GM18868 (cell line): ENCODE data around the gene SYTL5.

Source experiments
- ATAC-seq: cut with Tn5 transposase; IDR thresholded peaks from one replicate; pipeline ENCODE4 v1.9.1; 2021; ENCODE audit warnings: mild to moderate bottlenecking, moderate library complexity; ENCODE audit not compliant: unreplicated experiment

SYTL5 gene

GRCh38 chrX:38087594-38087993, 81.2 kb downstream of the SYTL5 start:
- no peak for ATAC-seq

DNA sequence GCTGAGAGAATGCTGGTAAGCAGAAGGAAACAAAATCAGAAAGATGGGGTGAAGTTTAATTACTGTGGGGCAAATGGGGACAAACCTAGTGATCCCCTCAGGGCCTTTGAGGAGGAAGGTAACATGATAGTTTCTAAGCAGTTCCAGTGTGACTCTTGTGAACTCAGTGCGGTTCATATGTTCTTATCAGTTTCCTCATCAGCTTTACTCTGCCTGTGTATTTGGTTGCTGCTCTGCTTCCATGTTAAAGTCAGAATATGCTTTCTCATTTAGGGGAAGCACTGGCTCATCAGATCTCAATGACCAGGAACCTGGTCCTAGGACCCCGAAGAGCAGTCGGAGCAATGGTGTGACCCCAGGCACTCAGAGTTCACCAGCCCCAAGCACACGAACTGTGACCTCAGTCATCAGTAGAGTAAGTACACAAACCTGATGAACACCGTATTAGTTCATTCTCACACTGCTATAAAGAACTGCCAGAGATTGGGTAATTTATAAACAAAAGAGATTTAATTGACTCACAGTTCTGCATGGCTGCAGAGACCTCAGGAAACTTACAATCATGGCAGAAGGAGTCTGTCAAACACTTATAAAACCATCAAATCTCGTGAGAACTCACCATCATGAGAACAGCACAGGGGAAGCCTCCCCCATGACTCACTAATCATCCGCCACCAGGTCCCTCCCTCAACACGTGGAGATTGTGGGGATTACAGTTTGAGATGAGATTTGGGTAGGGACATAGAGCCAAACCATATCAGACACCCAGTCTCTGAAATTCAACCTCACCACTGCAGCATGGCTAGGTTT, 83.0 kb downstream of the SYTL5 start:
- no peak for ATAC-seq

DNA sequence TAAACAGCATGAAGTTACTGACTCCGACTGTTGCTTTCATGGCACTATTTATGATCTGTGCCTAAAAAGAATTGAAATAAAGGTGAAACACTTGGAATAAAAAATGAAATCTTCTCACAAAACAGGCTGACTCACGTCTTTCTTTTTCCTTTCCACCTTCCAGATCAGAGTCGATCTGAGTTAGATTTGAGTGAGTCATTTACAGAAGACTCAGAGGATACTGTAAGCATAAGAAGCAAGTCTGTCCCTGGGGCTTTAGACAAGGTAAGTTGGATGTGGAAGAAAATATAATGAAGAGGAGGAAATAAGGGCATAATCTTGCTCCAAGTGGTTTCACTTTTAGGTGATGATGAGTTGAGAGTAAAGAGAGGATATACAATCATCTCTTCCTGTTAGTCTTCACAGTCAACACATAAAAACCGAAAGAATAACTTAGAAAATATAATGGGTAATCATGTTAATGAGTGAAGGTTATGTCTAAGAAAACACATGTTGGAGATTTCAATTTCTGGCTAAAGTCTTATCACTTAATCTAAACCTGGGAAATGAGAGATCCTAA, 89.7 kb downstream of the SYTL5 start:
- no peak for ATAC-seq

DNA sequence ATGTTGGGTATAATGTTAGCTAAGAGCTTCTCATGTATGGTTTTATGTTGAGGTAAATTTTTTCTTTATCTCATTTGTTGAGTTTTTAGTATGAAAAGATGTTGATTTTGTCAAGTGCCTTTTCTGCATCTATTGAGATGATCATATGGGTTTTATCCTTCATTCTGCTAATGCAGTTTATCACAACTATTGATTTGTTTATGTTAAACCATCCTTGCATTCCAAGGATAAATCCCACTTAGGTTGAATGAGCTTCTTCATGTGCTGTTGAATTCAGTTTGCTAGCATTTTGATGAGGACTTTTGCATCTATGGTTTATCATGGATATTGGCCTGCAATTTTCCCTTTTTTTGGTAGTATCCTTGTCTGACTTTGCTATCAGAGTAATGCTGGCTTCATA, 93.3 kb downstream of the SYTL5 start:
- no peak for ATAC-seq

- ATAC-seq = no peak
Measured at GRCh38 chrX:38102240-38102639, 95.9 kb downstream of the SYTL5 start.

DNA sequence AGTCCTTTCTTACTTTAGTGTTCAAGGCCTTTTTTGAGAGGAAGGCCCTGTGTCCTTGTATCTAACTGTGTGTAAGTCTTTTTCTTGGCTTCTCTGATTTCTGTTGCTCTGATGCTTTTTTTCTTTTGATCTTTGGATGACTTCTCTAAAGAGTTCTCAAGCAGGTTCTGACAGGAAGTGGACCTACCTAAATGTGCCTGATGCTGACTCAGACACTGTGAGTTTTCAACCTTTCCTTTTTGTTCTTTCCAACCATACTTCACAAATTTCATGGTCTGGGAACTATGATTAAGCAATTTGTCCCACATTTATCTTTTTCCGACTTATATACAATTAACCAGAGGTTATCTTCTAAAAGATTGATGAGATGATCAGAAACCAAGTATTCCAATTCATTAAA, 96.5 kb downstream of the SYTL5 start:
- no peak for ATAC-seq

GRCh38 chrX:38103857-38104812, 97.8 kb downstream of the SYTL5 start:
- peak; percentile 88 for ATAC-seq

DNA sequence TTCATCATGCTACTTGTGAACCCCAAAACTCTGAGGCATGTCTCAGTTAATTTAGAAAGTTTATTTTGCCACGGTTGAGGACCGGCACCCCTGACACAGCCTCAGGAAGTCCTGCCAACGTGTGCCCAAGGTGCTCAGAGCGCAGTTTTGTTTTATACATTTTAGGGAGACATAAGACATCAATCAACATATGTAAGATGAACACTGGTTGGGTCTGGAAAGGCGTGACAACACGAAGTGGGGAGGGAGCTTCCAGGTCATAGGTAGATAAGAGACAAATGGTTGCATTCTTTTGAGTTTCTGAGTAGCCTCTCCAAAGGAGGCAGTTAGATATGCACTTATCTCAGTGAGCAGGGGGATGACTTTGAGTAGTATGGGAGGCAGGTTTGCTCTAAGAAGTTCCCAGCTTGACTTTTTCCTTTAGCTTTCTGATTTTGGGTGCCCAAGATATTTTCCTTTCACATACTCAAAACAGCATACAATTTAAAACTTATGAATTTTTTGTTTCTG, 98.9 kb downstream of the SYTL5 start:
- no peak for ATAC-seq

DNA sequence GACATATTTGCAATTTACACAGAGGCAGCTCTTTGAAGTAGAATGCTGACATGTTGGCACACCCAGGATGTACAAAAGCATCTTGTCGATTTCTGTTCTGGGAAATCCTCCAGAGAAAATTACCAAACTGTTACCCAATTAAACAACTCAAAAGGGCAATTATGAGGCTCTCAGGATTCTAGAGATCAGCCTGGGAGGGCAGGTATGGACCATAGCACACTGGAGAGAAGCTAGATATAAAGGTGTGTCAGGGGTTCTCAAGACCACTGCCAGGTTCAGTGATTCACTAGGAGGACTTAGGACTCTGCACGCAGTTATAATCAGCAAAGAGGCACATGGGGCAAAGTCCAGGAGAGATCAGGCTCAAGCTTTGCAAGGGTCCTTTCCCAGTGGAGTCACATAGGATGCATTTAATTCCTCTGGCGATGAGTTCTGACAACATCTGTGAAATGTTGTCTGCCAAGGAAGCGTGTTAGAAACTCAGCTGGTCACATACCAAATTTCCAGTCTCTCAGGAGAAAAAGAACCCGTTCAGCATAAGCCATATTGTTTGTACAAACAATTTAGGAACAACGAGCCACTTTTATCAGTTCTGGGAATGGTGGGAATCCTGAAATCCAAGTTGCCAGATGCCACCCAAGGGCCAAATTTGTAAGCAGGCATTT, 100.8 kb downstream of the SYTL5 start:
- no peak for ATAC-seq

- ATAC-seq = no peak
Measured at GRCh38 chrX:38108364-38108763, 102.0 kb downstream of the SYTL5 start.

DNA sequence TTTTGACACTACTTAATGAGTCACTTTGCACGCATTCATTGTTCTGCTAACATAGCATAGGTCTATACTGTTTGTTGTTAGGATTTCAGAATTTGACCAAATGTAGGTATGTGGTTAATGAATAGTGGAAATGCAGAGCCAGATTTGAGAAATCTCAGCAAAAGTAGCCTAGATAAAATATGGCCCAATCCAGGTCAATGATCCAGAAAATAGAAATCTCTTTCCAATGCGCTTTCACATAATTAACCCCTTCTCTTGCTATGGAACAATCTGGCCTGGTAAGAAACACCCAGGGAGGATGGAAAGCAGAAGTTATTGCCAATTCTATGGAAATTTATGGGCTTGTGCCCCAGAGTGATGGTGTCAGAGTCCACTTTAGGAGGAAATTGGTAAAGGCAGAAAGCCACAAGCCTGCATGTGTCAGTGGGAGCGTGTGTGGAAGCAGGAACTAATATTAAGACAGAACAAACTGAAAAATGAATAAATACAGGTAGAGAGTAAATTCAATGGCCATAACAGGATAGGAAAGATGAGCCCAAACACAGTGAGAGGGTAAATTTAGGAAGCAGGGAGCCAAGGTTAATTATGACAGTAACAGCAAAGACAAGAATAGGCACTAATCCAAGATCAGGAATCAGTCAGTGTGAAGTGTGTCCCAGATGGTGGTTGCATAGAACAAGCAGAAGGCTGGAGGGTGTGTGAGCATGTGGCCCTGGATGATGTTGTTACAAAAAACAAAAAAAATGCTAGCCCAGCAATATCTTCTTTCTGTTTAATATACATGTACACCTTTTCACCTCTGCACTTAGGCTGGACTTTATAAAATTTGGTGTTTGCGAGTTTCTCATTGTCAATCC, 102.9 kb downstream of the SYTL5 start:
- ATAC-seq = no peak

GRCh38 chrX:38110231-38110630, 103.9 kb downstream of the SYTL5 start:
- ATAC-seq = no peak

- ATAC-seq = no peak
Measured at GRCh38 chrX:38111196-38111595, 104.8 kb downstream of the SYTL5 start.

DNA sequence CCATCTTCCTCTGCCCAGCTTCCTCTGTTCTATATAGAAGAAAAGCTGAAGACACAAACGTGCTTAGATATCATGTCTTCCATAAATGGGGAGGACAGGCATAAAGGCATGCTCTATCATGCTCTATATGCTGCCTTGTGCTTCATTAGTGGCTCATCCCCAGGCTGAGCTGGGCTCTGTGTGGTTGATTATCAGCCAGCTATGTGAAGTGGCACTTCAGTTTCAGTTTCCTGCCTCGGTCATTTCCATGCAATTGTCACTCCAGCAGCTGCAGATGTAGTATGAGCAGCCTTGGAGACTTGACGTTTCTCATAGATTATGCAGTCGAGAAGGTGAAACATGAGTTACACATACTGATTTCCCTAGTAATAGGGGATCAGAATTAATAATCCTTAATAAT, 106.2 kb downstream of the SYTL5 start:
- ATAC-seq = peak; percentile 51

- ATAC-seq = no peak
Measured at GRCh38 chrX:38116706-38117105, 110.4 kb downstream of the SYTL5 start.

GRCh38 chrX:38117485-38117884, 111.1 kb downstream of the SYTL5 start:
- no peak for ATAC-seq

DNA sequence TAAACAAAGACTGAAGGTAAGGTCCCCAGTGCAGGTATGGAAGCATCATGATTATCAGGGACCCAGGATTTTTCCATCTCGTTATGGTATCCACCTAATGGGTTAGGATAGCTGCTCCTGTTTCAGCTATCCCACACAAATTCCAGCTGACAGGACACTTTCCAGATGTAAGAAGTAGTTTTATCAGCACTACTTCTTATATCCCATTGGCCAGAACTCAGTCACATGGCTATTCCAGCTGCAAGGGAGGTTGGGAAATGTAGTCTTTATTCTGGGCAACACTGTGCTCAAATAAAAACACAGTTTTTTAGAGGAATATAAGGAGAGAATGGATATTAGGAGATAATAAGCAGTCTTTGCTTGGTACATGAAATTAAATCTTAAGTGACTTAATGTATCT, 117.6 kb downstream of the SYTL5 start:
- no peak for ATAC-seq

DNA sequence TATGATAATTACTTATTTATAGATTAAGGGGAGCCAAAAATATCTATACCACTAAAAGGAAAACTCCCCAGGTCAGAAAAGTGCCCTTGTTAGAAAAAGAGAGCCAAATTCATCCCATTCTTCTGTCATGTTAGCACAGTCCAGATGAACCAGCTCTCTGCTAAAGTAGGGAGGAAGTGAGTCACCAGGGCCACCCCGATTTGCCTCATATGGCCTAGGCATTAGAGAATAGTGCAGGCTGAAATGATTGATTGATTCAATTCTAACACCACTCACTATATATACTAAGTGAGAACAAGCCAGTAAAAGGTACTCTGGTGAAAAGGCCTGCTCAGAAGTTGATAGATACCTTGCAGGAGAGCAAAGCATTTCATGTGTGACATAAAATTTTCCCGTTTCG, 119.8 kb downstream of the SYTL5 start:
- no peak for ATAC-seq

DNA sequence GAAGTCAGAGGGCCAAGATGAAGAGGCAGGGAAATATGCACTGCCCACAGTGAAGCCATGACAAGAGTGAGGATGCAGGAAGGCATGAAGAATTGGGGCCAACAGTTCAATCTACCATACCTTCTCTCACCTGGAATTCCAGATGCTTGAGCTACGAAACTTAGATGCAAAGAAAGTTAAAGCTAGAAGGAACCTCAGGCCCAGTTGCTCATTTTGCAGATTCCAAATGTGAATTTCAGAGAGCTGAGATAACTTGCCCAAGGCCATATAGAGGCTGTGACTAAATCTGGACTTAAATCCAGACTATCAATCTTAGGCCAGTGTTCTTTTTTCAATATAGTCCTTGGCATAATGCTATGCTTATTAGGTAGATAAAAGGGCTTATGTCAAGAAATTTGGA, 121.6 kb downstream of the SYTL5 start:
- no peak for ATAC-seq

- no peak for ATAC-seq
Measured at GRCh38 chrX:38129366-38129765, 123.0 kb downstream of the SYTL5 start.
